SU-DHL-6 (cell line): ENCODE data around the gene HID1.
"Not testable (repeated sequence)": the region's sequence is repeated elsewhere in the genome, so short reads cannot be mapped to it uniquely, and the experiment has no call there.

Experiments used
- H2AFZ ChIP-seq: fragments of 200-600 bp; sonication (generic); 2 replicates; pipeline ENCODE4 v1.6.1; 2014; ENCODE audit warnings: low read depth, mild to moderate bottlenecking, moderate library complexity, mixed read lengths, antibody characterized with exemption, low read length; ENCODE audit not compliant: severe bottlenecking
- H3F3A ChIP-seq: fragments of 200-600 bp; shearing (Covaris generic); 2 replicates; pipeline ENCODE4 v1.6.0; 2016; ENCODE audit warnings: antibody characterized with exemption, mild to moderate bottlenecking; ENCODE audit not compliant: insufficient read depth
- H3K27ac ChIP-seq: fragments of 200-600 bp; sonication (generic); 2 replicates; pipeline ENCODE4 v1.5.1; 2016; ENCODE audit warnings: low read depth, mild to moderate bottlenecking, low read length, moderate library complexity, mixed read lengths
- H3K27me3 ChIP-seq: fragments of 200-600 bp; sonication (generic), shearing (Covaris generic); 2 replicates; pipeline ENCODE4 v1.6.0; 2014; ENCODE audit warnings: mild to moderate bottlenecking, low read length
- H3K36me3 ChIP-seq: fragments of 200-600 bp; sonication (generic); 2 replicates; pipeline ENCODE4 v1.6.1; 2014; ENCODE audit warnings: mild to moderate bottlenecking, low read length, mixed read lengths
- H3K4me2 ChIP-seq: fragments of 300-600, 200-600 bp; shearing (Covaris generic), sonication (generic); 2 replicates; pipeline ENCODE4 v1.6.0; 2014; ENCODE audit warnings: low read length, low read depth, mild to moderate bottlenecking; ENCODE audit not compliant: poor library complexity, severe bottlenecking
- H3K4me3 ChIP-seq: fragments of 200-600 bp; sonication (generic); 2 replicates; pipeline ENCODE4 v1.5.1; 2014; ENCODE audit warnings: antibody characterized with exemption, low read length, mild to moderate bottlenecking, mixed read lengths; ENCODE audit not compliant: insufficient read depth, poor library complexity, severe bottlenecking
- H3K79me2 ChIP-seq: fragments of 200-600 bp; sonication (generic); 2 replicates; pipeline ENCODE4 v1.6.1; 2014; ENCODE audit warnings: mild to moderate bottlenecking, low read length, moderate library complexity; ENCODE audit not compliant: insufficient read depth
- H3K9ac ChIP-seq: fragments of 200-600 bp; sonication (generic); 2 replicates; pipeline ENCODE4 v1.7.0; 2014; ENCODE audit warnings: mild to moderate bottlenecking, low read length
- H3K9me2 ChIP-seq: fragments of 200-600 bp; sonication (generic); replicated peaks from 2 replicates; pipeline ENCODE4 v1.6.1; 2014; ENCODE audit warnings: low read length; ENCODE audit not compliant: insufficient read depth
- H3K9me3 ChIP-seq: fragments of 200-600 bp; sonication (generic); 2 replicates; pipeline ENCODE4 v1.6.1; 2014; ENCODE audit warnings: low read length, mixed read lengths; ENCODE audit not compliant: insufficient read depth
- H4K20me1 ChIP-seq: fragments of 200-600 bp; sonication (generic); 2 replicates; pipeline ENCODE4 v1.6.1; 2014; ENCODE audit warnings: low read depth, mild to moderate bottlenecking, antibody characterized with exemption, low read length, moderate library complexity, mixed read lengths
- EZH2phosphoT487 ChIP-seq: fragments of 200-600 bp; sonication (generic), shearing (Covaris generic); conservative IDR thresholded peaks from 2 replicates; pipeline ENCODE4 v1.6.1; 2018; ENCODE audit warnings: mild to moderate bottlenecking, antibody characterized with exemption, low read length, moderate library complexity, mixed read lengths
- TF ChIP-seq, protein P1 (sequence below): fragments of 200-600 bp; sonication (generic); IDR thresholded peaks from one replicate; pipeline ENCODE4 v1.5.1; 2017; ENCODE audit warnings: antibody characterized with exemption, mild to moderate bottlenecking, low read length, moderate library complexity; ENCODE audit not compliant: insufficient read depth, poor library complexity, severe bottlenecking

Gene HID1

DNA sequence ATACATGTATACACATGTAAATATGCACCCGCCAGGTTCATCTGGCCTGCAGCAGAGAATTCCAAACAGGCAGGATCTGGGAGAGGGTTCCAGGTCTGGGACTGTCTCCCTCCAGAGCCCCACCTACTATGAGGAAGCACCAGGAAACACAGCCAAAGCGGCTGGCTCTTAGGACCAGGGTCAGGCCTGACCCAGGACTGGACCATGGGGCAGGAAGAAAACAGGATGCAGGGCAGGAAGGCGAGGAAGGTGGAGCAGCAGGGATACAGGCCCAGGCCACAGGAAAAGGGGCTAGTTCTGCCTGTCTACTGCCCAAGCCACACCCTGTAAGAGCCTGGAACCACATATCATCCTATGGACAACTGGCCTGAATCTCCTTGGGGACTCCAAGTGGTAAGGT lies 2.2 kb downstream of the HID1 start:
- Histone ChIP-seq H3K4me2 (no peak overlapping the region), H3K9me3 (no peaks in the 10 kb centered on the region), H3K27me3 (no peaks in the 10 kb centered on the region), H2AFZ (no peak overlapping the region), H3F3A (no peaks in the 10 kb centered on the region), H3K4me3 (no peak overlapping the region), H3K9ac (no peak overlapping the region), H3K27ac (no peak overlapping the region), H3K36me3 (no peaks in the 10 kb centered on the region), H3K79me2 (no peaks in the 10 kb centered on the region), H3K9me2 (no peaks in the 10 kb centered on the region), H4K20me1 (no peaks in the 10 kb centered on the region)
- TF ChIP-seq, protein P1, sequence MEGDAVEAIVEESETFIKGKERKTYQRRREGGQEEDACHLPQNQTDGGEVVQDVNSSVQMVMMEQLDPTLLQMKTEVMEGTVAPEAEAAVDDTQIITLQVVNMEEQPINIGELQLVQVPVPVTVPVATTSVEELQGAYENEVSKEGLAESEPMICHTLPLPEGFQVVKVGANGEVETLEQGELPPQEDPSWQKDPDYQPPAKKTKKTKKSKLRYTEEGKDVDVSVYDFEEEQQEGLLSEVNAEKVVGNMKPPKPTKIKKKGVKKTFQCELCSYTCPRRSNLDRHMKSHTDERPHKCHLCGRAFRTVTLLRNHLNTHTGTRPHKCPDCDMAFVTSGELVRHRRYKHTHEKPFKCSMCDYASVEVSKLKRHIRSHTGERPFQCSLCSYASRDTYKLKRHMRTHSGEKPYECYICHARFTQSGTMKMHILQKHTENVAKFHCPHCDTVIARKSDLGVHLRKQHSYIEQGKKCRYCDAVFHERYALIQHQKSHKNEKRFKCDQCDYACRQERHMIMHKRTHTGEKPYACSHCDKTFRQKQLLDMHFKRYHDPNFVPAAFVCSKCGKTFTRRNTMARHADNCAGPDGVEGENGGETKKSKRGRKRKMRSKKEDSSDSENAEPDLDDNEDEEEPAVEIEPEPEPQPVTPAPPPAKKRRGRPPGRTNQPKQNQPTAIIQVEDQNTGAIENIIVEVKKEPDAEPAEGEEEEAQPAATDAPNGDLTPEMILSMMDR = no peak
- no peak for TF ChIP-seq EZH2phosphoT487

DNA sequence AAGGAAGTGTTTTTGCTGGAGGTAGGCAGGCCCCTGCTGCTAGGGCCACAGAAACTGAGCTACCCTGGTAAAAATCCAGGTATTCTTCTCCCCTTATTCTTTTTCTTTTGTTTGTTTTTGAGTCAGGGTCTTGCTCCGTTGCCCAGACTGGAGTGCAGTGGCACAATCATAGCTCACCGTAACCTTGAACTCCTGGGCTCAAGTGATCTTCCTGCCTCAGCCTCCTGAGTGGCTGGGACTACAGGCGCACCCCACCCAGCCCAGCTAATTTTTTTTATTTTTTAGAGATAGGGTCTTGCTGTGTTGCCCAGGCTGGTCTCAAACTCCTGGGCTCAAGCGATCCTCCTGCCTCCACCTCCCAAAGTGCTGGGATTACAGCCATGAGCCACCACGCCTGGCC lies 3.1 kb downstream of the HID1 start:
- not testable (repeated sequence) for H4K20me1 ChIP-seq, H3K4me2 ChIP-seq, H3K27me3 ChIP-seq, H3K9ac ChIP-seq, H2AFZ ChIP-seq, H3K4me3 ChIP-seq, H3K9me3 ChIP-seq, H3K36me3 ChIP-seq, H3F3A ChIP-seq, H3K27ac ChIP-seq, H3K79me2 ChIP-seq, H3K9me2 ChIP-seq

DNA sequence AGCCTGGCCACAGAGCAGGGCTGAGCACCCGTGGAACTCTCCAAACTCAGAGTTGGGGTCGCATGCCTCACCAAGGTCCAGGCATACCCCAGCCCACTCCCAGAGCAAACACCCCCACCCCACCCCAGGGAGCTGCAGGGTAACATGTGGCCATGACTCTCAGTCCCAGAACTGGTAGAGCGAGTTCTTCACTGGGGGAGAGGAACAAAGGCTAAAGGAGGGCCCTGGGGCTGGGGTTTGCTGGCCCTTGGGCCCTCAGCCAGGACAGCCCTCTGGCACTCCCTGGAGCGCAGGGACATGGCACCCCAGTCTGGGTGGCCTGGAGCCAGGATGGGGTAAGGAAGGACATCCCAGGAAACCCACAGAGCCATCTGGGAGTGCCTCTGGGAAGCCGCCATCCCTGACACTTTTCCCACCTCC lies 4.2 kb downstream of the HID1 start:
- no peak overlapping the region for H3K4me2 ChIP-seq
- TF ChIP-seq, protein P1 = no peak
- TF ChIP-seq EZH2phosphoT487 = no peak
- no peak overlapping the region for H3K27ac ChIP-seq
- no peaks in the 10 kb centered on the region for H3F3A ChIP-seq
- H4K20me1 ChIP-seq = no peaks in the 10 kb centered on the region
- H3K9me2 ChIP-seq = no peaks in the 10 kb centered on the region
- H2AFZ ChIP-seq = no peak overlapping the region
- H3K27me3 ChIP-seq = no peaks in the 10 kb centered on the region
- no peak overlapping the region for H3K4me3 ChIP-seq
- H3K9ac ChIP-seq = no peak overlapping the region
- H3K79me2 ChIP-seq = no peaks in the 10 kb centered on the region
- H3K36me3 ChIP-seq = no peaks in the 10 kb centered on the region
- no peaks in the 10 kb centered on the region for H3K9me3 ChIP-seq

DNA sequence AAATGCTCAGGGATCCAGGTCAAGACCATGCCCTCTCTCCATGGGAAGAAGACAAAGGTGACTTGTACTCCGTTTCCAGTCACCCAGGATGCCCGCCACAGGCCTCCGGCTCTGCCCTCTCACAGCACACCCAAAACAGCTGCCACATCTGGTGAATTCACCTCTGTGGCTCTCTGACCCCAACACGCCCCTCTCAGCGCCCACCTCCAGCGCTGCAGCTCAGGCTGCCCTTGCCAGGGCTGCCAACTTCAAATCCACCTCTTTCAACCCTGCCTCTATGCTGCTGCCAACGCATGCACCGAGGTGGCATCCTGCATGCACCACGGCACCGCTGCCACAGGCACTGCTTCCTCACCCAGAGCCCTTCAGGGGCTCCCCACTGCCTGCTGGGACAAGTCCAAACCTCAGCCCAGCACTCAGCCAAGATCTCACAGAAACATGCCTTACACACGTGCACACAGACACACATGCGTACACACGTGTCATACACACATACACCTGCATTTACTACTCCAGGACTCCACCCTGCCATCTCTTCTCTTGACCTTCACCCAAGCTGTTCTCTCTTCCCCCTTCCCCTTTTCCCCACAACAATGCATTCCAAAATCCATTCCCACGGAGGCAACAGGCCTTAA lies 7.5 kb downstream of the HID1 start:
- Histone ChIP-seq H3K27me3 (no peaks in the 10 kb centered on the region), H3F3A (no peaks in the 10 kb centered on the region), H3K9me3 (no peaks in the 10 kb centered on the region), H4K20me1 (no peaks in the 10 kb centered on the region), H3K4me3 (no peak overlapping the region), H2AFZ (no peak overlapping the region), H3K9me2 (no peaks in the 10 kb centered on the region), H3K36me3 (no peaks in the 10 kb centered on the region), H3K79me2 (no peaks in the 10 kb centered on the region), H3K9ac (no peak overlapping the region), H3K4me2 (no peak overlapping the region), H3K27ac (no peak overlapping the region)
- no peak for TF ChIP-seq EZH2phosphoT487
- TF ChIP-seq, protein P1 = no peak
